B cell (primary cell): ENCODE data around the gene FAM131C.

ENCODE experiments used
- EZH2 ChIP-seq: IDR thresholded peaks from 2 replicates; pipeline ENCODE4 v1.6.1; 2012; ENCODE audit warnings: borderline replicate concordance, low read depth, mild to moderate bottlenecking, moderate library complexity, low read length; ENCODE audit not compliant: insufficient read depth, poor library complexity, severe bottlenecking
- TF ChIP-seq, protein P1 (sequence below): fragments of 200-600 bp; IDR thresholded peaks from one replicate; pipeline ENCODE4 v1.8.0; 2022; ENCODE audit warnings: antibody characterized with exemption, mild to moderate bottlenecking

DNA sequence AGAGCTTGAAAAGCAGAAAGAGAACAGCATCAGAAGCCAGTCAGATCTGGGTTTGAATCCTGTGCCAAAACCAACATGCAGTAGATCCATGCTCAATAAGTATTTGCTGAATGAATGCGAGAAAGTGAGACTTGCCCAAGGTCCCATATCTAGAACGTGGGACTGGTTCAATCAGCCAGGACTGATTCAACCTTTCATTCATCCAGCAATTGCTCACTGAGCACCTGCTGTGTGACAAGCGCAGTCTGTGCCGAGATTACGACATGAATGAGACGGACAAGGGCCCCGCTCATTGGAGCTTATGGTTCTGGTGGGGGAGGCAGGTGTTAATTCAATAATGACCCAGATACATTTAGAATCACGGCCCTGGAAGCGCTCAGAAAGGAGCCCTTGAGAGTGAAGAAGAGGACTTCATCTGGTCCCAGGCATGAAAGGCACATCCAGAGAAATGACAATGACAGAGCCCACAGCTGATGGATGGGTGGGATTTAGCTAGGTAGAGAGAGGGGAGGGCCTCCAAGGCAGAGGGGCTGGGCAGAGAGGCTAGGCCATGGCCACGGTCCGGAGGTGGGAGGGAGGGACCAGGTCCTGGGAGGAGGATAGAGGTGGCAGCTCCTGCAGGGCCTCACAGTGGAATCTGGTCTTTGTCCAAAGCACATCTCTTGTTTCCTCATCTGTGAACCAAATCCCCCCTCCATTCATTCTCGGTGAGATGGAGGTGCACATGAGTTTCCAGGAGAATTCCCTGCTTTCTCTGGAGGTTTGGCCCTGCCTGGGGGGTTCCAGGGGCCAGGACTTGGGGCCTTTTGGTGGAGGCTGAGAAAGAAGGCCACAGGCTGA lies 4.2 kb upstream of the FAM131C start:
- TF ChIP-seq, protein P1, sequence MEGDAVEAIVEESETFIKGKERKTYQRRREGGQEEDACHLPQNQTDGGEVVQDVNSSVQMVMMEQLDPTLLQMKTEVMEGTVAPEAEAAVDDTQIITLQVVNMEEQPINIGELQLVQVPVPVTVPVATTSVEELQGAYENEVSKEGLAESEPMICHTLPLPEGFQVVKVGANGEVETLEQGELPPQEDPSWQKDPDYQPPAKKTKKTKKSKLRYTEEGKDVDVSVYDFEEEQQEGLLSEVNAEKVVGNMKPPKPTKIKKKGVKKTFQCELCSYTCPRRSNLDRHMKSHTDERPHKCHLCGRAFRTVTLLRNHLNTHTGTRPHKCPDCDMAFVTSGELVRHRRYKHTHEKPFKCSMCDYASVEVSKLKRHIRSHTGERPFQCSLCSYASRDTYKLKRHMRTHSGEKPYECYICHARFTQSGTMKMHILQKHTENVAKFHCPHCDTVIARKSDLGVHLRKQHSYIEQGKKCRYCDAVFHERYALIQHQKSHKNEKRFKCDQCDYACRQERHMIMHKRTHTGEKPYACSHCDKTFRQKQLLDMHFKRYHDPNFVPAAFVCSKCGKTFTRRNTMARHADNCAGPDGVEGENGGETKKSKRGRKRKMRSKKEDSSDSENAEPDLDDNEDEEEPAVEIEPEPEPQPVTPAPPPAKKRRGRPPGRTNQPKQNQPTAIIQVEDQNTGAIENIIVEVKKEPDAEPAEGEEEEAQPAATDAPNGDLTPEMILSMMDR: no peak
- TF ChIP-seq EZH2: no peak
